ENCODE results near the gene SRSF6. TPM values are rescaled to one million over a fixed set of nuclear protein-coding genes. Genes with fewer than 3 reads are reported as not detected.
"Not testable (repeated sequence)": the region's sequence is repeated elsewhere in the genome, so short reads cannot be mapped to it uniquely, and the experiment has no call there.

The SRSF6 gene
- total RNA-seq, 1 donor from 2014 or later, result 68.1 TPM

- DNase-seq (ENCODE audit: low read depth), result no peak
- Histone ChIP-seq H3K4me3 (ENCODE audit: low read depth, low read length) (no peak overlapping the region), H3K36me3 (ENCODE audit: control insufficient read depth, insufficient read depth, low read length) (no peaks in the 10 kb centered on the region), H3K27me3 (ENCODE audit: control insufficient read depth, insufficient read depth, low read length) (no peaks in the 10 kb centered on the region)
- no peak for TF ChIP-seq CTCF (IDR thresholded peaks at IDR 0.05; ENCODE audit: insufficient read depth, low read length, poor library complexity, severe bottlenecking)
Measured at GRCh38 chr20:43477619-43478018, 19.9 kb downstream of the SRSF6 start.

- TF ChIP-seq CTCF (IDR thresholded peaks at IDR 0.05; ENCODE audit: insufficient read depth, low read length, poor library complexity, severe bottlenecking), result no peak
- H3K27me3 ChIP-seq (ENCODE audit: control insufficient read depth, insufficient read depth, low read length), result no peaks in the 10 kb centered on the region
Measured at GRCh38 chr20:43490038-43490437, 32.3 kb downstream of the SRSF6 start.

GRCh38 chr20:43492101-43492500, 34.4 kb downstream of the SRSF6 start:
- TF ChIP-seq CTCF (IDR thresholded peaks at IDR 0.05; ENCODE audit: insufficient read depth, low read length, poor library complexity, severe bottlenecking), result no peak
- no peak overlapping the region for H3K4me3 ChIP-seq (ENCODE audit: low read depth, low read length)
- no peaks in the 10 kb centered on the region for H3K36me3 ChIP-seq (ENCODE audit: control insufficient read depth, insufficient read depth, low read length)
- no peaks in the 10 kb centered on the region for H3K27me3 ChIP-seq (ENCODE audit: control insufficient read depth, insufficient read depth, low read length)
- no peak for DNase-seq (ENCODE audit: low read depth)

More at GRCh38 chr20:43490038-43490437, 32.3 kb downstream of the SRSF6 start:
- H3K4me3 ChIP-seq (ENCODE audit: low read depth, low read length), result no peak overlapping the region
- DNase-seq (ENCODE audit: low read depth), result no peak
- H3K36me3 ChIP-seq (ENCODE audit: control insufficient read depth, insufficient read depth, low read length), result no peaks in the 10 kb centered on the region

GRCh38 chr20:43495388-43495787, 37.7 kb downstream of the SRSF6 start:
- Histone ChIP-seq H3K4me3 (ENCODE audit: low read depth, low read length) (no peak overlapping the region), H3K27me3 (ENCODE audit: control insufficient read depth, insufficient read depth, low read length) (no peaks in the 10 kb centered on the region), H3K36me3 (ENCODE audit: control insufficient read depth, insufficient read depth, low read length) (no peaks in the 10 kb centered on the region)
- no peak for TF ChIP-seq CTCF (IDR thresholded peaks at IDR 0.05; ENCODE audit: insufficient read depth, low read length, poor library complexity, severe bottlenecking)
- DNase-seq (ENCODE audit: low read depth), result no peak

- not testable (repeated sequence) for DNase-seq (ENCODE audit: low read depth); H3K36me3 ChIP-seq (ENCODE audit: control insufficient read depth, insufficient read depth, low read length); H3K4me3 ChIP-seq (ENCODE audit: low read depth, low read length)
- peaks cover 11% of the 10 kb centered on the region for H3K27me3 ChIP-seq (ENCODE audit: control insufficient read depth, insufficient read depth, low read length)
Measured at GRCh38 chr20:43502021-43502420, 44.3 kb downstream of the SRSF6 start.

- Histone ChIP-seq H3K27me3 (ENCODE audit: control insufficient read depth, insufficient read depth, low read length) (peaks cover 15% of the 10 kb centered on the region), H3K36me3 (ENCODE audit: control insufficient read depth, insufficient read depth, low read length) (no peaks in the 10 kb centered on the region), H3K4me3 (ENCODE audit: low read depth, low read length) (no peak overlapping the region)
- DNase-seq (ENCODE audit: low read depth), result no peak
- TF ChIP-seq CTCF (IDR thresholded peaks at IDR 0.05; ENCODE audit: insufficient read depth, low read length, poor library complexity, severe bottlenecking), result no peak
Measured at GRCh38 chr20:43506238-43506637, 48.5 kb downstream of the SRSF6 start.
